HCT116 (cell line): ENCODE measurements around the gene ALMS1. TPM values are rescaled to one million over a fixed set of nuclear protein-coding genes. Genes with fewer than 3 reads are reported as not detected.

ENCODE experiments used
- ATAC-seq: fragments of 200-7000 bp; cut with Tn5 transposase; 2 replicates; pipeline ENCODE4 v1.9.1; 2020; ENCODE audit warnings: mild to moderate bottlenecking, moderate library complexity
- BruUV-seq: library from RNA; stranded (reverse); fragments of 400-500 nt; replicated peaks from 2 replicates; lab custom pipeline; 2021; lab: Mats Ljungman, UMichigan
- CTCF ChIA-PET: fragments of 300-600 bp; sonication (Branson Sonifier 250); formaldehyde crosslinking; loops from one replicate; lab custom pipeline; 2021; ENCODE audit warnings: antibody characterized with exemption; lab: Charles Lee
- POLR2A ChIA-PET: fragments of 300-600, 350-600 bp; sonication (Branson Sonifier 250); formaldehyde crosslinking; loops from one replicate; lab custom pipeline; 2021; ENCODE audit warnings: antibody characterized with exemption; lab: Charles Lee
- RAD21 ChIA-PET, 2 experiments: fragments of 300-600 bp; sonication (Branson Sonifier 250); formaldehyde crosslinking; loops; one replicate each; lab custom pipeline; 2023; ENCODE audit warnings: low total read pairs in 2 of 2; ENCODE audit not compliant: uncharacterized antibody in 2 of 2, unreplicated experiment in 2 of 2, low non-redundant PET in 1 of 2; lab: Charles Lee
- DNase-seq: peaks from one replicate; pipeline ENCODE4 v3.0.0-alpha.2; 2010; ENCODE audit warnings: low read depth, low spot score
- H2AFZ ChIP-seq: fragments of 200-600 bp; shearing (Covaris generic), sonication (generic); 2 replicates; pipeline ENCODE4 v1.6.1; 2017; ENCODE audit warnings: low read depth, mixed run types, mixed read lengths, antibody characterized with exemption, low read length; ENCODE audit not compliant: poor library complexity, severe bottlenecking
- H3K27ac ChIP-seq: 2 replicates; pipeline ENCODE4 v1.5.1; 2012; ENCODE audit warnings: low read depth, low read length
- H3K27me3 ChIP-seq: fragments of 200-600 bp; sonication (generic); 2 replicates; pipeline ENCODE4 v1.6.1; 2016; ENCODE audit warnings: mixed run types, low read length, mixed read lengths; ENCODE audit not compliant: insufficient read depth
- H3K36me3 ChIP-seq, 2 experiments: fragments of 200-500 bp in 1 of 2; fragments of 200-600 bp in 1 of 2; sonication (Bioruptor generic) in 1 of 2; sonication (generic) in 1 of 2; 2 replicates each; pipeline versions ENCODE4 v1.5.1 to v1.6.1; 2014 to 2016; ENCODE audit warnings: low read length in 2 of 2, inconsistent platforms in 1 of 2, mixed read lengths in 1 of 2, mixed run types in 1 of 2; ENCODE audit not compliant: insufficient read depth in 2 of 2, control insufficient read depth in 1 of 2
- H3K4me1 ChIP-seq, 2 experiments: fragments of 200-600 bp in 1 of 2; sonication (generic) in 1 of 2; 2 replicates each; pipeline versions ENCODE4 v1.5.1 to v1.6.1; 2012 to 2017; ENCODE audit warnings: low read length in 2 of 2, inconsistent platforms in 1 of 2, mild to moderate bottlenecking in 1 of 2, mixed read lengths in 1 of 2, mixed run types in 1 of 2, moderate library complexity in 1 of 2; ENCODE audit not compliant: insufficient read depth in 2 of 2, control insufficient read depth in 1 of 2
- H3K4me2 ChIP-seq: fragments of 200-600 bp; sonication (generic); 2 replicates; pipeline ENCODE4 v1.6.1; 2017; ENCODE audit warnings: mixed run types, low read length, mixed read lengths
- H3K4me3 ChIP-seq, 2 experiments: fragments of 200-600 bp in 1 of 2; sonication (generic) in 1 of 2; replicated peaks in 1 of 2; 2 replicates each; pipeline ENCODE4 v1.5.1; 2011 to 2016; ENCODE audit warnings: low read length in 2 of 2, control low read depth in 1 of 2, low read depth in 1 of 2, mild to moderate bottlenecking in 1 of 2, mixed read lengths in 1 of 2, mixed run types in 1 of 2
- H3K79me2 ChIP-seq: fragments of 200-600 bp; sonication (generic); 2 replicates; pipeline ENCODE4 v1.6.1; 2017; ENCODE audit warnings: mild to moderate bottlenecking, mixed run types, low read length, moderate library complexity, mixed read lengths; ENCODE audit not compliant: insufficient read depth
- H3K9ac ChIP-seq: fragments of 200-600 bp; sonication (generic); 2 replicates; pipeline ENCODE4 v1.6.1; 2016; ENCODE audit warnings: low read length, mixed read lengths
- H3K9me2 ChIP-seq: fragments of 200-600 bp; sonication (generic), shearing (Covaris generic); 2 replicates; pipeline ENCODE4 v1.6.1; 2017; ENCODE audit warnings: mixed run types, mild to moderate bottlenecking, moderate library complexity; ENCODE audit not compliant: insufficient read depth
- H3K9me3 ChIP-seq, 2 experiments: fragments of 200-500 bp in 1 of 2; fragments of 200-600 bp in 1 of 2; sonication (Bioruptor generic) in 1 of 2; sonication (generic) in 1 of 2; 2 replicates each; pipeline ENCODE4 v1.6.1; 2014 to 2017; ENCODE audit warnings: low read length in 2 of 2, mixed read lengths in 2 of 2, inconsistent platforms in 1 of 2, low read depth in 1 of 2, mild to moderate bottlenecking in 1 of 2, mixed run types in 1 of 2, moderate library complexity in 1 of 2; ENCODE audit not compliant: control insufficient read depth in 1 of 2, insufficient read depth in 1 of 2
- H4K20me1 ChIP-seq: fragments of 200-600 bp; sonication (generic), shearing (Covaris generic); 2 replicates; pipeline ENCODE4 v1.6.1; 2017; ENCODE audit warnings: mixed run types, mild to moderate bottlenecking, moderate library complexity; ENCODE audit not compliant: insufficient read depth
- EGR1 ChIP-seq: IDR thresholded peaks from 2 replicates; pipeline ENCODE4 v1.6.1; 2012; ENCODE audit warnings: low read depth
- ELF1 ChIP-seq: IDR thresholded peaks from 2 replicates; pipeline ENCODE4 v1.6.1; 2012; ENCODE audit warnings: low read depth, borderline replicate concordance
- EZH2phosphoT487 ChIP-seq: fragments of 200-600 bp; IDR thresholded peaks from 2 replicates; pipeline ENCODE4 v1.6.1; 2018; ENCODE audit warnings: antibody characterized with exemption, borderline replicate concordance
- FOSL1 ChIP-seq: IDR thresholded peaks from 2 replicates; pipeline ENCODE4 v1.6.1; 2012; ENCODE audit warnings: low read depth
- POLR2AphosphoS5 ChIP-seq: IDR thresholded peaks from 2 replicates; pipeline ENCODE4 v1.6.1; 2011; ENCODE audit warnings: mild to moderate bottlenecking, low read depth, low read length, moderate library complexity
- RAD21 ChIP-seq: IDR thresholded peaks from 2 replicates; pipeline ENCODE4 v1.6.1; 2012; ENCODE audit warnings: low read depth, mild to moderate bottlenecking
- TCF7L2 ChIP-seq: IDR thresholded peaks from 2 replicates; pipeline ENCODE4 v1.7.0; 2011; ENCODE audit warnings: borderline replicate concordance, inconsistent platforms; ENCODE audit not compliant: insufficient read depth, insufficient read length; ENCODE audit errors: extremely low read depth
- YY1 ChIP-seq: IDR thresholded peaks from 2 replicates; pipeline ENCODE4 v1.6.1; 2011; ENCODE audit warnings: low read length, low read depth, moderate library complexity, mild to moderate bottlenecking; ENCODE audit not compliant: insufficient replicate concordance; ENCODE audit errors: extremely low read depth
- ZNF274 ChIP-seq: fragments of 200-500 bp; sonication (Bioruptor generic); IDR thresholded peaks from 2 replicates; pipeline ENCODE4 v1.6.1; 2014; ENCODE audit warnings: mild to moderate bottlenecking, low read depth, low read length, inconsistent platforms
- intact Hi-C: fragments of 100-400 bp; cut with micrococcal nuclease; formaldehyde crosslinking; loops from 2 replicates; pipeline ENCODE4 v1.10.0; 2022
- total RNA-seq: library from RNA; stranded (reverse); gene quantifications from one replicate; pipeline ENCODE4 v1.2.1, GENCODE V29; 2021; ENCODE audit not compliant: unreplicated experiment
- TF ChIP-seq, protein P1 (sequence below), 3 experiments: fragments of 200-600 bp in 1 of 3; sonication (generic) in 1 of 3; IDR thresholded peaks in 2 of 3; conservative IDR thresholded peaks in 1 of 3; 2 replicates each; pipeline ENCODE4 v1.5.1; 2012 to 2017; ENCODE audit warnings: low read depth in 2 of 3, low read length in 2 of 3, antibody characterized with exemption in 1 of 3, borderline replicate concordance in 1 of 3, control low read depth in 1 of 3, mild to moderate bottlenecking in 1 of 3, mixed read lengths in 1 of 3, mixed run types in 1 of 3, moderate library complexity in 1 of 3; ENCODE audit not compliant: insufficient read depth in 1 of 3
- TF ChIP-seq, protein P2 (sequence below): IDR thresholded peaks from 2 replicates; pipeline ENCODE4 v1.6.1; 2011; ENCODE audit warnings: mild to moderate bottlenecking, low read length, moderate library complexity; ENCODE audit not compliant: insufficient replicate concordance; ENCODE audit errors: extremely low read depth
- TF ChIP-seq, protein P3 (sequence below): IDR thresholded peaks from 2 replicates; pipeline ENCODE4 v1.6.1; 2012; ENCODE audit warnings: low read depth

The ALMS1 gene
- total RNA-seq, 1 experiment from 2014 or later = 20.5 TPM

- no peak overlapping the region for H3K4me3 ChIP-seq
- TF ChIP-seq YY1 (no peak), EGR1 (no peak), POLR2AphosphoS5 (no peak), ZNF274 (no peak), TCF7L2 (no peak), FOSL1 (no peak), EZH2phosphoT487 (no peak), ELF1 (no peak), RAD21 (no peak)
- TF ChIP-seq, protein P1, sequence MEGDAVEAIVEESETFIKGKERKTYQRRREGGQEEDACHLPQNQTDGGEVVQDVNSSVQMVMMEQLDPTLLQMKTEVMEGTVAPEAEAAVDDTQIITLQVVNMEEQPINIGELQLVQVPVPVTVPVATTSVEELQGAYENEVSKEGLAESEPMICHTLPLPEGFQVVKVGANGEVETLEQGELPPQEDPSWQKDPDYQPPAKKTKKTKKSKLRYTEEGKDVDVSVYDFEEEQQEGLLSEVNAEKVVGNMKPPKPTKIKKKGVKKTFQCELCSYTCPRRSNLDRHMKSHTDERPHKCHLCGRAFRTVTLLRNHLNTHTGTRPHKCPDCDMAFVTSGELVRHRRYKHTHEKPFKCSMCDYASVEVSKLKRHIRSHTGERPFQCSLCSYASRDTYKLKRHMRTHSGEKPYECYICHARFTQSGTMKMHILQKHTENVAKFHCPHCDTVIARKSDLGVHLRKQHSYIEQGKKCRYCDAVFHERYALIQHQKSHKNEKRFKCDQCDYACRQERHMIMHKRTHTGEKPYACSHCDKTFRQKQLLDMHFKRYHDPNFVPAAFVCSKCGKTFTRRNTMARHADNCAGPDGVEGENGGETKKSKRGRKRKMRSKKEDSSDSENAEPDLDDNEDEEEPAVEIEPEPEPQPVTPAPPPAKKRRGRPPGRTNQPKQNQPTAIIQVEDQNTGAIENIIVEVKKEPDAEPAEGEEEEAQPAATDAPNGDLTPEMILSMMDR (IDR thresholded peaks at IDR 0.05 in 2 of 3, conservative IDR thresholded peaks at IDR 0.05 in 1 of 3; ENCODE audit: borderline replicate concordance in 1 of 3, insufficient read depth in 1 of 3, low read depth in 2 of 3, low read length in 2 of 3) = no peak
- TF ChIP-seq, protein P2, sequence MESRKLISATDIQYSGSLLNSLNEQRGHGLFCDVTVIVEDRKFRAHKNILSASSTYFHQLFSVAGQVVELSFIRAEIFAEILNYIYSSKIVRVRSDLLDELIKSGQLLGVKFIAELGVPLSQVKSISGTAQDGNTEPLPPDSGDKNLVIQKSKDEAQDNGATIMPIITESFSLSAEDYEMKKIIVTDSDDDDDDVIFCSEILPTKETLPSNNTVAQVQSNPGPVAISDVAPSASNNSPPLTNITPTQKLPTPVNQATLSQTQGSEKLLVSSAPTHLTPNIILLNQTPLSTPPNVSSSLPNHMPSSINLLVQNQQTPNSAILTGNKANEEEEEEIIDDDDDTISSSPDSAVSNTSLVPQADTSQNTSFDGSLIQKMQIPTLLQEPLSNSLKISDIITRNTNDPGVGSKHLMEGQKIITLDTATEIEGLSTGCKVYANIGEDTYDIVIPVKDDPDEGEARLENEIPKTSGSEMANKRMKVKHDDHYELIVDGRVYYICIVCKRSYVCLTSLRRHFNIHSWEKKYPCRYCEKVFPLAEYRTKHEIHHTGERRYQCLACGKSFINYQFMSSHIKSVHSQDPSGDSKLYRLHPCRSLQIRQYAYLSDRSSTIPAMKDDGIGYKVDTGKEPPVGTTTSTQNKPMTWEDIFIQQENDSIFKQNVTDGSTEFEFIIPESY = no peak
- TF ChIP-seq, protein P3, sequence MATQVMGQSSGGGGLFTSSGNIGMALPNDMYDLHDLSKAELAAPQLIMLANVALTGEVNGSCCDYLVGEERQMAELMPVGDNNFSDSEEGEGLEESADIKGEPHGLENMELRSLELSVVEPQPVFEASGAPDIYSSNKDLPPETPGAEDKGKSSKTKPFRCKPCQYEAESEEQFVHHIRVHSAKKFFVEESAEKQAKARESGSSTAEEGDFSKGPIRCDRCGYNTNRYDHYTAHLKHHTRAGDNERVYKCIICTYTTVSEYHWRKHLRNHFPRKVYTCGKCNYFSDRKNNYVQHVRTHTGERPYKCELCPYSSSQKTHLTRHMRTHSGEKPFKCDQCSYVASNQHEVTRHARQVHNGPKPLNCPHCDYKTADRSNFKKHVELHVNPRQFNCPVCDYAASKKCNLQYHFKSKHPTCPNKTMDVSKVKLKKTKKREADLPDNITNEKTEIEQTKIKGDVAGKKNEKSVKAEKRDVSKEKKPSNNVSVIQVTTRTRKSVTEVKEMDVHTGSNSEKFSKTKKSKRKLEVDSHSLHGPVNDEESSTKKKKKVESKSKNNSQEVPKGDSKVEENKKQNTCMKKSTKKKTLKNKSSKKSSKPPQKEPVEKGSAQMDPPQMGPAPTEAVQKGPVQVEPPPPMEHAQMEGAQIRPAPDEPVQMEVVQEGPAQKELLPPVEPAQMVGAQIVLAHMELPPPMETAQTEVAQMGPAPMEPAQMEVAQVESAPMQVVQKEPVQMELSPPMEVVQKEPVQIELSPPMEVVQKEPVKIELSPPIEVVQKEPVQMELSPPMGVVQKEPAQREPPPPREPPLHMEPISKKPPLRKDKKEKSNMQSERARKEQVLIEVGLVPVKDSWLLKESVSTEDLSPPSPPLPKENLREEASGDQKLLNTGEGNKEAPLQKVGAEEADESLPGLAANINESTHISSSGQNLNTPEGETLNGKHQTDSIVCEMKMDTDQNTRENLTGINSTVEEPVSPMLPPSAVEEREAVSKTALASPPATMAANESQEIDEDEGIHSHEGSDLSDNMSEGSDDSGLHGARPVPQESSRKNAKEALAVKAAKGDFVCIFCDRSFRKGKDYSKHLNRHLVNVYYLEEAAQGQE = no peak
- H3K27ac ChIP-seq = no peak overlapping the region
- ChIA-PET RAD21 (no interaction called here), POLR2A (no interaction called here), CTCF (no interaction called here)
- no peak for ATAC-seq
- H3K9me2 ChIP-seq = no peaks in the 10 kb centered on the region
- H3K36me3 ChIP-seq = no peaks in the 10 kb centered on the region
- H3K79me2 ChIP-seq = no peaks in the 10 kb centered on the region
- intact Hi-C loops = no loop called here
- no peaks in the 10 kb centered on the region for H3K27me3 ChIP-seq
- H4K20me1 ChIP-seq = no peaks in the 10 kb centered on the region
- no peak overlapping the region for H3K9ac ChIP-seq
- H3K4me1 ChIP-seq = no peaks in the 10 kb centered on the region
- H3K4me2 ChIP-seq = no peak overlapping the region
- BruUV-seq = no TSS peak
- no peak overlapping the region for H2AFZ ChIP-seq
- H3K9me3 ChIP-seq = no peaks in the 10 kb centered on the region
- no peak for DNase-seq
These were observed 226.2 kb downstream of the ALMS1 start for GRCh38 chr2:73611867-73612266.
